Upper lobe of right lung (tissue), 1 donor: ENCODE data around the gene CEBPB. TPM values are rescaled to one million over a fixed set of nuclear protein-coding genes. Genes with fewer than 3 reads are reported as not detected.

Experiments
- ATAC-seq: fragments of 200-7000 bp; cut with Tn5 transposase; one replicate; pipeline ENCODE4 v1.9.1; 2020; ENCODE audit warnings: mild to moderate bottlenecking, moderate library complexity
- DNase-seq: peaks from one replicate; pipeline ENCODE4 v3.0.0-alpha.2; 2020
- H3K27ac ChIP-seq: fragments of 200-600 bp; one replicate; pipeline ENCODE4 v1.8.0; 2022
- H3K27me3 ChIP-seq: fragments of 200-600 bp; one replicate; pipeline ENCODE4 v1.8.0; 2022; ENCODE audit warnings: mild to moderate bottlenecking
- H3K36me3 ChIP-seq: fragments of 200-600 bp; one replicate; pipeline ENCODE4 v1.8.0; 2022
- H3K4me1 ChIP-seq: fragments of 200-600 bp; one replicate; pipeline ENCODE4 v1.8.0; 2022
- H3K4me3 ChIP-seq: fragments of 200-600 bp; one replicate; pipeline ENCODE4 v1.8.0; 2022; ENCODE audit warnings: mild to moderate bottlenecking
- H3K9me3 ChIP-seq: fragments of 200-600 bp; one replicate; pipeline ENCODE4 v1.8.0; 2022
- CTCF ChIP-seq: fragments of 200-600 bp; IDR thresholded peaks from one replicate; pipeline ENCODE4 v1.8.0; 2022; ENCODE audit warnings: antibody characterized with exemption
- intact Hi-C: fragments of 100-400 bp; cut with DNase I; formaldehyde crosslinking; loops from one replicate; pipeline ENCODE4 v1.11.0; 2022
- total RNA-seq: library from RNA; stranded (reverse); fragmentation: NEBNext Ultra II Directional; extraction: Animal tissue kit (Norgen Biotek cat#: 25700); gene quantifications from one replicate; pipeline ENCODE4 v1.2.1, GENCODE V29; 2021
- donor health status: DM: no; HTN: yes; CAD: no; lungs with severe emphysema.

Gene CEBPB
- total RNA-seq, 1 donor from 2014 or later, result 271 TPM

- peak overlapping the region; percentile 99 for H3K27ac ChIP-seq
- intact Hi-C loops, result no loop called here
- H3K36me3 ChIP-seq, result peaks cover 22% of the 10 kb centered on the region
- H3K4me1 ChIP-seq, result peaks cover 22% of the 10 kb centered on the region
- DNase-seq, result peak; percentile 78
- ATAC-seq, result no peak
- peak overlapping the region; percentile 87 for H3K4me3 ChIP-seq
- no peaks in the 10 kb centered on the region for H3K27me3 ChIP-seq
- no peaks in the 10 kb centered on the region for H3K9me3 ChIP-seq
- no peak for TF ChIP-seq CTCF
Measured at GRCh38 chr20:50194422-50194830, 3.8 kb downstream of the CEBPB start.

- H3K27ac ChIP-seq, result peak overlapping the region; percentile 99
- TF ChIP-seq CTCF, result no peak
- H3K4me1 ChIP-seq, result peaks cover 22% of the 10 kb centered on the region
- H3K27me3 ChIP-seq, result no peaks in the 10 kb centered on the region
- peaks cover 22% of the 10 kb centered on the region for H3K36me3 ChIP-seq
- H3K9me3 ChIP-seq, result no peaks in the 10 kb centered on the region
- intact Hi-C loops, result no loop called here
- no peak for DNase-seq
- peak overlapping the region; percentile 87 for H3K4me3 ChIP-seq
- no peak for ATAC-seq
Measured at GRCh38 chr20:50194831-50195523, 4.3 kb downstream of the CEBPB start.

GRCh38 chr20:50195524-50196120, 5.0 kb downstream of the CEBPB start:
- TF ChIP-seq CTCF, result no peak
- peaks cover 22% of the 10 kb centered on the region for H3K4me1 ChIP-seq
- no peak for ATAC-seq
- no peaks in the 10 kb centered on the region for H3K27me3 ChIP-seq
- H3K4me3 ChIP-seq, result peak overlapping the region; percentile 87
- DNase-seq, result no peak
- H3K27ac ChIP-seq, result peak overlapping the region; percentile 99
- intact Hi-C loops, result no loop called here
- H3K36me3 ChIP-seq, result peaks cover 22% of the 10 kb centered on the region
- no peaks in the 10 kb centered on the region for H3K9me3 ChIP-seq

GRCh38 chr20:50196248-50196647, 5.6 kb downstream of the CEBPB start:
- H3K4me3 ChIP-seq, result no peak overlapping the region
- H3K27me3 ChIP-seq, result no peaks in the 10 kb centered on the region
- TF ChIP-seq CTCF, result no peak
- peaks cover 22% of the 10 kb centered on the region for H3K36me3 ChIP-seq
- peaks cover 22% of the 10 kb centered on the region for H3K4me1 ChIP-seq
- no peak overlapping the region for H3K27ac ChIP-seq
- no peak for DNase-seq
- no peaks in the 10 kb centered on the region for H3K9me3 ChIP-seq
- intact Hi-C loops, result no loop called here
- no peak for ATAC-seq

- no peak overlapping the region for H3K4me3 ChIP-seq
- intact Hi-C loops, result no loop called here
- H3K9me3 ChIP-seq, result no peaks in the 10 kb centered on the region
- DNase-seq (no peak), ATAC-seq (no peak)
- H3K4me1 ChIP-seq, result peaks cover 22% of the 10 kb centered on the region
- peaks cover 22% of the 10 kb centered on the region for H3K36me3 ChIP-seq
- no peaks in the 10 kb centered on the region for H3K27me3 ChIP-seq
- no peak overlapping the region for H3K27ac ChIP-seq
- no peak for TF ChIP-seq CTCF
Measured at GRCh38 chr20:50196896-50197295, 6.3 kb downstream of the CEBPB start.
